ENCODE measurements around the gene ALMS1.

DNA sequence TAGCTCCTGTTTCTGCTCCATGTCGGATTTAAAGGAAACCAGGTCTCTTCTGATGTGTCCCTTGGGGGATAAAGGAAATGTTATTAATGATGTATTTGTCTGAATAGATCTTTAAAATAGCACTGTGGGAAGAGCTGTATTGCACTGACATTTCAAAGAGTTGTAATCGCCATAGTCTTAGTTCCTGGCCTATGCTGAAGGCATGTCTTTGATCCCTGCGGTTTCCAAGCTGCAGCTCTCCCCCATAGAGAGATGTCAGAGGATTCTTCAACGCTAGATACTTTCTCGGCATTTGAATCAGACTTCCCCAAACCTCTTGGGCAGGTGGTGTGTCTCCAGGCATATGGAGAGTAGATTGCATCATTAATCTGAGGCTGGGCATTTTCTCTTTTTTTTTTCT is 216.1 kb downstream of the ALMS1 start:
- TF ChIP-seq EZH2 (IDR thresholded peaks at IDR 0.05; ENCODE audit: borderline replicate concordance, low read depth, low read length, poor library complexity, severe bottlenecking) (no peak), CTCF (conservative IDR thresholded peaks at IDR 0.05; ENCODE audit: low read depth, low read length) (no peak)
